ENCODE data around the gene ORAI3.

Gene ORAI3

GRCh38 chr16:30907064-30907463, 41.8 kb upstream of the ORAI3 start (continued):
- TF ChIP-seq, protein P1, sequence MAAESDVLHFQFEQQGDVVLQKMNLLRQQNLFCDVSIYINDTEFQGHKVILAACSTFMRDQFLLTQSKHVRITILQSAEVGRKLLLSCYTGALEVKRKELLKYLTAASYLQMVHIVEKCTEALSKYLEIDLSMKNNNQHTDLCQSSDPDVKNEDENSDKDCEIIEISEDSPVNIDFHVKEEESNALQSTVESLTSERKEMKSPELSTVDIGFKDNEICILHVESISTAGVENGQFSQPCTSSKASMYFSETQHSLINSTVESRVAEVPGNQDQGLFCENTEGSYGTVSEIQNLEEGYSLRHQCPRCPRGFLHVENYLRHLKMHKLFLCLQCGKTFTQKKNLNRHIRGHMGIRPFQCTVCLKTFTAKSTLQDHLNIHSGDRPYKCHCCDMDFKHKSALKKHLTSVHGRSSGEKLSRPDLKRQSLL (tag by site-specific recombination; IDR thresholded peaks at IDR 0.05) = no peak
- TF ChIP-seq ZNF768 (tag by site-specific recombination; IDR thresholded peaks at IDR 0.05) = no peak
- TF ChIP-seq ZNF48 (tag by site-specific recombination; IDR thresholded peaks at IDR 0.05) = no peak
- TF ChIP-seq, protein P2, sequence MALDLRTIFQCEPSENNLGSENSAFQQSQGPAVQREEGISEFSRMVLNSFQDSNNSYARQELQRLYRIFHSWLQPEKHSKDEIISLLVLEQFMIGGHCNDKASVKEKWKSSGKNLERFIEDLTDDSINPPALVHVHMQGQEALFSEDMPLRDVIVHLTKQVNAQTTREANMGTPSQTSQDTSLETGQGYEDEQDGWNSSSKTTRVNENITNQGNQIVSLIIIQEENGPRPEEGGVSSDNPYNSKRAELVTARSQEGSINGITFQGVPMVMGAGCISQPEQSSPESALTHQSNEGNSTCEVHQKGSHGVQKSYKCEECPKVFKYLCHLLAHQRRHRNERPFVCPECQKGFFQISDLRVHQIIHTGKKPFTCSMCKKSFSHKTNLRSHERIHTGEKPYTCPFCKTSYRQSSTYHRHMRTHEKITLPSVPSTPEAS (tag by site-specific recombination; IDR thresholded peaks at IDR 0.05) = no peak
- no peak for TF ChIP-seq HIC1 (tag by site-specific recombination; IDR thresholded peaks at IDR 0.05)
- TF ChIP-seq ZNF792 (tag by site-specific recombination; IDR thresholded peaks at IDR 0.05) = no peak

DNA sequence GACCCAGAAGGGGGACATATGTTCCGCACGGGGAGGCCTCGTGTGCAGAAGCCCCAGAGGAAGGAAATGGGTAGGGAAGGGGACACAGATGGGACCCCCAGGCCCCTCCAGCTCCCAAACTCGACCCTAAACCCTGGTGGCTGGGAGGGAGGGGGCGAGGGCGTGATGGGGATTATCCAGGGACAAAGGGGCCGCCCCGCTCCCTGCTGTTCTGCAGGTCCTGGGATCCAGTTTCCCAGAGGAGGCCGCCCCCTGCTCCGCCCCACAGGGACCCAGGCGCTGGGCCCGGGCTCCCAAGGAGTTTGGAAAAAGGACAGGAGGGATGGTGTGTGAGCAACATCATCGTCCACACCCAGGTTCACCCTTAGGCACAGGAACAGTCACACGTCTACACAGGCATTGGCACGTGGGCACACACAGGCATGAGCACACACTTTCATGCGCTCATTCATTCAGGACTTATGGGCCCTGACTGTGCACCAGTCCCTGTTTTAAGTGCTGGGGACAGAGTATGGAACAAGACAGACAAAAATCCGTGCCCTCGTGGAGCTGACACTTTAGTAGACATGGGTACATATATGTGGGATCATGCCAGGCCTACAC, 38.3 kb upstream of the ORAI3 start:
- Histone ChIP-seq H3K27ac (ENCODE audit: extremely low read depth, low read depth, low read length) (no peak overlapping the region), H3K4me1 (ENCODE audit: control insufficient read depth, insufficient read depth, low read length) (no peaks in the 10 kb centered on the region), H3K4me3 (ENCODE audit: low read depth, low read length) (no peak overlapping the region), H3K9me3 (ENCODE audit: control insufficient read depth, insufficient read depth, low read depth, low read length) (no peaks in the 10 kb centered on the region), H3K36me3 (ENCODE audit: control insufficient read depth in 2 of 2, insufficient read depth in 1 of 2, low read length in 2 of 2) (no peaks in the 10 kb centered on the region)
- ChIA-PET CTCF (interaction anchor here (0.7 kb wide), 1 partner anchor 461 kb away, joined by 3 read pairs; no protein-coding TSS in a partner anchor), POLR2A (no interaction called here)
- TF ChIP-seq ZNF777 (tag by site-specific recombination; IDR thresholded peaks at IDR 0.05; ENCODE audit: borderline replicate concordance) (no peak), ZNF514 (tag by site-specific recombination; IDR thresholded peaks at IDR 0.05) (no peak), ZNF600 (tag by site-specific recombination; IDR thresholded peaks at IDR 0.05) (0 out of 2 replicates have a peak, but pooled peaks have one; percentile 25), KLF1 (tag by site-specific recombination; IDR thresholded peaks at IDR 0.05) (peak; percentile 85), ZFP37 (tag by site-specific recombination; IDR thresholded peaks at IDR 0.05) (no peak), BCL11B (tag by site-specific recombination; IDR thresholded peaks at IDR 0.05; ENCODE audit: low read depth) (no peak), GLIS1 (tag by site-specific recombination; IDR thresholded peaks at IDR 0.05) (peak; percentile 71), HOXD13 (CRISPR knock-in tag; IDR thresholded peaks at IDR 0.05; ENCODE audit: borderline replicate concordance) (no peak), SCRT1 (tag by site-specific recombination; IDR thresholded peaks at IDR 0.05; ENCODE audit: borderline replicate concordance) (no peak)
- TF ChIP-seq, protein P2 (tag by site-specific recombination; IDR thresholded peaks at IDR 0.05) = peak; percentile 65; the same call in 1 of the 2 replicates

DNA sequence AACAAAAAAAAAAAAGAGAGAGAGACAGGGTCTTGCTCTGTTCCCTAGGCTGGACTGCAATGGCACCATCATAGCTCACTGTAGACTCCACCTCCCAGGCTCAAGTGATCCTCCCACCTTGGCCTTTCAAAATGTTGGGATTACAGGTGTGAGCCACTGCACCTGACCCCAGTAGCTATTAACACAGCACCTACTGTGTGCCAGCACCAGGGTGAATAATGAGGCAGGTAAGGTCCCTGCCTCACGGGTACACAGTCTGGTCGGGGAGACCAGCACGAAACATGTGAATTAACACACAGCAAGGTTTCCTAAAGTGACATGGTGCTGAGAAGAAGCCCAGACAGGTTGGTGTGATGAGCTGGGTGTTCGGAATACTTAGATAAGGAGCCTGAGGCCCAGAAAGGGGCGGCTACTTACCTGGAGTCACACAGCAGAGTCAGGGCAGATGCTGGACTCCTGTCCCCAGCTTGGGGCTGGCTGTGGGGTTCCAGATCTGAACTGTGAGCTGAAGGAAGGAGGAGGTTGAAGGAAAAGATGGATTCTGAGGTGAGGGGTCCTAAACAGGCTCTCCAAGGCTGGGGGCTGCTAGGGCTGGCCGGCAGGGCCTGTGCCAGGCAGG, 36.0 kb upstream of the ORAI3 start:
- no peaks in the 10 kb centered on the region for H3K36me3 ChIP-seq (ENCODE audit: control insufficient read depth in 2 of 2, insufficient read depth in 1 of 2, low read length in 2 of 2)
- ChIA-PET POLR2A (interaction anchor here (0.6 to 1.1 kb wide), 3 partner anchors 15 to 54 kb away, joined by 3 to 4 read pairs (median 4); no protein-coding TSS in a partner anchor), CTCF (interaction anchor here (0.8 to 1.7 kb wide), 2 partner anchors 11 to 75 kb away, joined by 3 to 7 read pairs; no protein-coding TSS in a partner anchor)

More for the DNA sequence above, 36.0 kb upstream of the ORAI3 start:
- TF ChIP-seq ZNF768 (tag by site-specific recombination; IDR thresholded peaks at IDR 0.05) = 0 out of 2 replicates have a peak, but pooled peaks have one; percentile 13
- TF ChIP-seq SCRT2 (tag by site-specific recombination; IDR thresholded peaks at IDR 0.05) = no peak
- Histone ChIP-seq H3K4me1 (ENCODE audit: control insufficient read depth, insufficient read depth, low read length) (no peaks in the 10 kb centered on the region), H3K27ac (ENCODE audit: extremely low read depth, low read depth, low read length) (no peak overlapping the region), H3K4me3 (ENCODE audit: low read depth, low read length) (no peak overlapping the region), H3K9me3 (ENCODE audit: control insufficient read depth, insufficient read depth, low read depth, low read length) (no peaks in the 10 kb centered on the region)
